ENCODE data around the gene DNAJB13. TPM values are rescaled to one million over a fixed set of nuclear protein-coding genes. Genes with fewer than 3 reads are reported as not detected.

The DNAJB13 gene
- polyA plus RNA-seq, 1 donor from 2014 or later = 0.35 TPM

DNA sequence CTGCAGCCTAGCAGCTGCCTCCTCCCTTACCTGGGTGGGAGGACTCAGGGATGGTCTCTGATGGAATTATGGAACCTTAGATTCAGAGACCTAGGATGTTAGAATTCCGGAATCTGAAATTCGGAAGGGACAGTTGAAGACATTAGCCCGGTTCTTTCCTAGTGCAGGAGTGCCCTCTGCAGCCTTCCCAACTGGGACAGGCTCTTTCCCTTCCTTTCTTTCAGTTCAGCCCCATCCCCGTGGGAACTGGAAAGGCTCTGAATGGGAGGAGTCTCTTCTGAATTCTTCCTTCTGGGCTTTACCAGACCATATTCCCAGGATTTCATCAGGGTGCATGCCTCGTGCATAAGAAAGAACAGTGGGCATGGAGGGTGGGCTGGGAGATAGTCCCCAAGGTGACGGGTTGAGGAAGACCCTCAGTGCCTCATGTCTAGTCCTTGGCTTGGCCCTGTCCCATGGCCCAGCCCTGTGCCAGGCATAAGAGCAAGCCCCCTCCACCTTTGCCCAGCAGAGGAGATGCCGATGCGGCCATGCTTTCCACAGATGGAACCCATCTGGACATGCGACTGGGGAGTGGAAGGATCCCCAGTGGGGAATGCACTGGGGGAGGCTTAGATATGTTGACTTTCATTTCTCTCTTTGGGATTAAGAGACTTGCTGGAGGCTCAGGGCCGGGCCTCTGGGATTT, 14.4 kb downstream of the DNAJB13 start:
- Mint-ChIP-seq H3K27ac (peak overlapping the region in 1 of 3 donors; percentile 18), H3K4me1 (peaks cover 10 to 18% (median 12%) of the 10 kb centered on the region in 3 donors), H3K27me3 (no peaks in the 10 kb centered on the region)

GRCh38 chr11:73965764-73966121, 14.9 kb downstream of the DNAJB13 start:
- no peaks in the 10 kb centered on the region for H3K36me3 Mint-ChIP-seq
- H3K9me3 Mint-ChIP-seq = no peaks in the 10 kb centered on the region
- H3K27ac Mint-ChIP-seq = peak overlapping the region in 1 of 3 donors; percentile 39
- H3K4me1 Mint-ChIP-seq = peaks cover 15 to 21% (median 17%) of the 10 kb centered on the region in 3 donors
- H3K4me3 Mint-ChIP-seq = no peak overlapping the region
- no peaks in the 10 kb centered on the region for H3K27me3 Mint-ChIP-seq

More for the DNA sequence above, 14.4 kb downstream of the DNAJB13 start:
- H3K36me3 Mint-ChIP-seq = no peaks in the 10 kb centered on the region
- H3K9me3 Mint-ChIP-seq = no peaks in the 10 kb centered on the region
- peak overlapping the region in 1 of 4 donors; percentile 39 for H3K4me3 Mint-ChIP-seq

DNA sequence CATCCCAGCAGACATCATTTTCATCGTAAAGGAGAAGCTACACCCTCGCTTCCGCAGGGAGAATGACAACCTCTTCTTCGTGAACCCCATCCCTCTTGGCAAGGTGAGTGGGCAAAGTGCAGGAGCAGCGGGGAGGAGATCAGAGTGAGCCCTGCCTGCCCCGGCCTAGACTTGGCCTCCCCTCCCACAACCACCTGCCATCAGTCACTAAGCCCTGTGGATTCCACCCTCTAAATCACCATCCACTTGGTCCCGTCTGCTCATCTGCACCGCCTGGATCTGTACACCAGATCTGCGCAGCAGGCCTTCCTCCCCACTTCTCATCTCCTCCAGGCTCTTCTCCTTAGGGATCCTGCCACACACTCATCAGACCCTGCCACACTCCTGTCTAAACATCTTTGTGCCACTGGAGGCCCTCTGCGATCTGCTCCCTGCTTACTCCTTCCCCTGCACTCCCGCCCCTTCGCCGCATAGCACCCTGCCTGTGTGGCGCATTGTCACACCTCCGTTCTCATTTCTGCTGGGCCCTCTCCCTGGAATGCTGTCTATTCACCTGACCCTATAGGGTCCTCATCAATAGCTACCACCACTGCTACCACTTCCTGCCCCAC, 17.6 kb downstream of the DNAJB13 start:
- H3K4me1 Mint-ChIP-seq = peaks cover 31 to 42% (median 37%) of the 10 kb centered on the region in 3 donors

DNA sequence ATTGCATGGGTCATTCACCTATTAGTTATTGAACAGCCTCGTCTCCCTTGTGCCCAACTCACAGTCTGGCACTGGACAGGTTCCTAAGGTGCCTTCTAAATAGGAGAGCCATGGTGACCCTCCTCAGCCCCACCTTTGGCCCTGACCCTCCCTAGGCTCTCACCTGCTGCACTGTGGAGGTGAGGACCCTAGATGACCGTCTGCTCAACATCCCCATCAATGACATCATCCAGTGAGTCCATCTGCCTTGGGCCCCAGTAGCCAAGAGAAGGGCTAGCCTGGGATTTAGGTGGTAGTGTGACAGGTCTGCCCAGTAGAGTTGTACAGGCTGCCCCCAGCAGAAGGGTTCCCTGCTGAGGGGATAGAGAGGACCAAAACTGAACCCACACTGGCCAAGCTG, 18.3 kb downstream of the DNAJB13 start:
- H3K4me1 Mint-ChIP-seq = peaks cover 37 to 47% (median 42%) of the 10 kb centered on the region in 3 donors
- H3K27ac Mint-ChIP-seq = peak overlapping the region; percentile 93 to 97 (median 94)
- no peaks in the 10 kb centered on the region for H3K27me3 Mint-ChIP-seq
- H3K36me3 Mint-ChIP-seq = peaks cover 2% of the 10 kb centered on the region
- H3K4me3 Mint-ChIP-seq = peak overlapping the region in 2 of 4 donors; percentile 12 to 77
- H3K9me3 Mint-ChIP-seq = no peaks in the 10 kb centered on the region

More for the DNA sequence above, 17.6 kb downstream of the DNAJB13 start:
- H3K27me3 Mint-ChIP-seq = no peaks in the 10 kb centered on the region
- no peaks in the 10 kb centered on the region for H3K9me3 Mint-ChIP-seq
- peak overlapping the region; percentile 93 to 97 (median 94) for H3K27ac Mint-ChIP-seq
- H3K4me3 Mint-ChIP-seq = peak overlapping the region in 2 of 4 donors; percentile 35 to 77
- H3K36me3 Mint-ChIP-seq = peaks cover 2% of the 10 kb centered on the region

GRCh38 chr11:73969991-73970800, 19.4 kb downstream of the DNAJB13 start:
- H3K27ac Mint-ChIP-seq = peak overlapping the region; percentile 93 to 97 (median 94)
- H3K9me3 Mint-ChIP-seq = no peaks in the 10 kb centered on the region
- peaks cover 8% of the 10 kb centered on the region for H3K36me3 Mint-ChIP-seq
- H3K27me3 Mint-ChIP-seq = peaks cover 2% of the 10 kb centered on the region
- H3K4me1 Mint-ChIP-seq = peaks cover 48 to 55% (median 53%) of the 10 kb centered on the region in 3 donors
- H3K4me3 Mint-ChIP-seq = peak overlapping the region; percentile 30 to 77 (median 60)

- Mint-ChIP-seq H3K36me3 (peaks cover 10% of the 10 kb centered on the region), H3K27me3 (peaks cover 2% of the 10 kb centered on the region), H3K4me3 (peak overlapping the region in 3 of 4 donors; percentile 68 to 77 (median 75)), H3K27ac (peak overlapping the region; percentile 93 to 97 (median 94)), H3K4me1 (peaks cover 53 to 61% (median 59%) of the 10 kb centered on the region in 3 donors), H3K9me3 (no peaks in the 10 kb centered on the region)
These were observed 20.4 kb downstream of the DNAJB13 start for GRCh38 chr11:73971175-73971719.

GRCh38 chr11:73972187-73972586, 21.4 kb downstream of the DNAJB13 start:
- Mint-ChIP-seq H3K4me3 (peak overlapping the region in 1 of 4 donors; percentile 77), H3K27ac (peak overlapping the region; percentile 93 to 97 (median 94)), H3K4me1 (peaks cover 56 to 67% (median 64%) of the 10 kb centered on the region in 3 donors), H3K36me3 (peaks cover 15% of the 10 kb centered on the region), H3K9me3 (no peaks in the 10 kb centered on the region), H3K27me3 (peaks cover 2% of the 10 kb centered on the region)

- Mint-ChIP-seq H3K4me3 (peak overlapping the region in 2 of 4 donors; percentile 70 to 77), H3K36me3 (peaks cover 18% of the 10 kb centered on the region), H3K27me3 (peaks cover 2% of the 10 kb centered on the region), H3K4me1 (peaks cover 60 to 70% (median 70%) of the 10 kb centered on the region in 3 donors), H3K27ac (peak overlapping the region; percentile 93 to 97 (median 94)), H3K9me3 (no peaks in the 10 kb centered on the region)
These were observed 22.0 kb downstream of the DNAJB13 start for GRCh38 chr11:73972620-73973449.

DNA sequence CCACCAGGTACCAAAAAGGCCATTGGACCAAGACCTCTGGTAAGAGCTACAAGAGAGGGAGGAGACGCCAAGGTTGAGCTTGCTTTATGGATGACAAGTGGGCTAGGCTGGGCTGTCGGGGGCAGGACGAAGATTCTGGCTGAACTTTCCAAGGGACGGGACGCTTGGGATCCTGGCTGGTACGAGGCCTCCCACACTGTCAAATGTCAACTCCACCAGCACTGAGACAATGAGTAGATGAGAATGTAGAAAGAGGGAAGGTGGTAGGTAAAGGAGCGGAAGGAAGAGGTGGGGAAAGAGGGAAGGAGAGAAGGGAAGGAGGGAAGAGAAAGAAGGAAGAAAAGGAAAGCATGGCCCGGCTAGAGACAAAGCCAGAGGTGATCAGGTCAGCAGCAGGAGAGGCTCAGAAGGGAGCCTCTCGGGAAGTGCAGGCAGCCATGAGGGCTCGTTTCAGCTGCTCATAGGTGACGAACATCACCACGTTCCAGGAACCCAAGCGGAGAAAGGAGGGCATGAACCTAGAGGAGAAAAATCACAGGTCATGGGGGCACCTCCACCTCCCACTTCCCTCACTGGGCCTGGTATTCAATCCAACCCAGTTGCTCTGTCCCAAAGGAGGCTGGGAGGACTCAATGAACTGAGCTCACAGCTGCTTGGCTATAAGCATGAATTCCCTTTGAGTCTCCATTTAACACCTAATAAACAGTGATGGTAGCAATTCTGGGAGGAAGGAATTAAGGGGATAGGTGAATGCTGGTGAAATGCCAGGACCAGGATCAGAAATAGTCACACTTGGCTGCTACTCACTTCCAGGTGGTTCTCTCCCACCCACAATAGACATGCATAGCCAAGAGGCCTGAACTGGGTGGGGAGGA, 24.0 kb downstream of the DNAJB13 start:
- H3K4me3 Mint-ChIP-seq = peak overlapping the region; percentile 50 to 88 (median 80)
- peaks cover 20% of the 10 kb centered on the region for H3K36me3 Mint-ChIP-seq
- no peaks in the 10 kb centered on the region for H3K9me3 Mint-ChIP-seq
- peaks cover 2% of the 10 kb centered on the region for H3K27me3 Mint-ChIP-seq
- peaks cover 60 to 74% (median 68%) of the 10 kb centered on the region in 3 donors for H3K4me1 Mint-ChIP-seq
- peak overlapping the region; percentile 93 to 97 (median 94) for H3K27ac Mint-ChIP-seq

GRCh38 chr11:73975479-73975757, 24.6 kb downstream of the DNAJB13 start:
- H3K4me1 Mint-ChIP-seq = peaks cover 60 to 76% (median 68%) of the 10 kb centered on the region in 3 donors
- H3K9me3 Mint-ChIP-seq = no peaks in the 10 kb centered on the region
- peaks cover 23% of the 10 kb centered on the region for H3K36me3 Mint-ChIP-seq
- peak overlapping the region; percentile 41 to 88 (median 70) for H3K4me3 Mint-ChIP-seq
- H3K27me3 Mint-ChIP-seq = peaks cover 2% of the 10 kb centered on the region
- peak overlapping the region; percentile 80 to 97 (median 93) for H3K27ac Mint-ChIP-seq

DNA sequence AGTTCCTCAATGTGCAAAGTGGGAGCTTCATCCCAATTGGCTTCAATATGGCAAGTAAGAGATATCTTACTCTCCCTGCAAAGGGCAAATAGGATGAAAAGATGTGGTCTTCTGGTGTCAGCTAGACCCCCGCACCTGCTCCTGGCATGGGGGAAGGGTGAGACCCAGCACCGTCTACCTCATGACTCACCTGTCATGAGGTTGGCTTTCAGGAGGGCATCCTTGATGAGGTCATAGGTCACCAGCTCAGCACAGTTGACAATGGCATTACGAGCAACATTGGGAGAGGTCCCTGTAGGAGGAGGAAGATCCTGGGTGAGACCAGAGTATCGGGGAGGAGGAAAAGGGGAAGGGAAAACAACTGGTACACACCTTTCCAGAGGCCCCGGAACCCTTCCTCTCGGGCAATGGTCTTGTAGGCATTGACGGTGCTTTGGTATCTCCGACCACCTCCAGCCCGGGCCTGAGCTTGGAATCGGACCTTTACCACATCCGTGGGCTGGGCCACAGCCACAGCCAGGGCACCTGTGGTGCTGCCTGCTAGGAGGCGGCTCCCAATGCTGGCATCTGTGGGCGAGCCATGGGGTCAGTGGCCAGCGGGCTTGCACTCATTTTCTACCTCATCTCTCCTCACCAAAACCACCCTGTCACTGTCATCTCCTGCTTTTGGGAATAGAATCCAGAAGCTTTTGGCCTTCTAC, 25.8 kb downstream of the DNAJB13 start:
- H3K27ac Mint-ChIP-seq = peak overlapping the region; percentile 88 to 96 (median 93)
- H3K27me3 Mint-ChIP-seq = peaks cover 2% of the 10 kb centered on the region
- H3K4me1 Mint-ChIP-seq = peaks cover 49 to 68% (median 62%) of the 10 kb centered on the region in 3 donors
- H3K4me3 Mint-ChIP-seq = peak overlapping the region in 3 of 4 donors; percentile 77 to 88 (median 82)
- peaks cover 27% of the 10 kb centered on the region for H3K36me3 Mint-ChIP-seq
- no peaks in the 10 kb centered on the region for H3K9me3 Mint-ChIP-seq

DNA sequence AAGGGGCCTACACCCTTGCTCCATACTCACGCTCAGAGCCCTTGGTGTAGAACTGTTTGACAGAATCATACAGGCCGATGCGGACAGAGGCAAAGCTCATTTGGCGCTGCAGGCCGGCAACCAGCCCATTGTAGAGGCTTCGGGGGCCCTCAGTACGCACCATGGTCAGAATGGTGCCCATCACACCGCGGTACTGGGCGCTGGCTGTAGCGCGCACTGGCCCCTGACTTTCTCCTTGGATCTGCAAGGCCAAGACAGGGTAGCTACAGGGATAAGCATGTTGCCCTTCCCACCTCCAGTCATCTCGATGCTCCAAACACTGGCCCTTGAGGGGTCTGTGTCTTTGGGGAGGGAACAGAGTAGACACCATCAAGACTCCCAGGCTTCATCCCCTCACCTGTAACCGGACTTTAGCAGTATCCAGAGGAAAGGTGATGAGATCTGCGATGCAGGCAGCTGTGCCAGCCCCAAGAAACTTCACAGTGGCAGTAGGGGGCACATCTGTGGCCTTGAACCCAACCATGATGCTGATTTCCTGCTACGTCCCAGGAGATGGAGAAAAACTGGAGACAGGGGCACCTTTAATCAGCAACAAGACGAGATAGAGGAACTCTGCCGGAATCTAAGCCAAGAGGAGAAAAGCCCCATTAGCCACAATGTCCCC, 27.2 kb downstream of the DNAJB13 start:
- Mint-ChIP-seq H3K4me3 (peak overlapping the region; percentile 16 to 98 (median 80)), H3K4me1 (peaks cover 41 to 59% (median 51%) of the 10 kb centered on the region in 3 donors), H3K9me3 (no peaks in the 10 kb centered on the region), H3K27ac (peak overlapping the region; percentile 93 to 100 (median 98)), H3K36me3 (peaks cover 35% of the 10 kb centered on the region), H3K27me3 (peaks cover 3% of the 10 kb centered on the region)

Measured in IgD-negative memory B cell (primary cell).